Left lung (tissue), 14 donors: ENCODE measurements around the gene CHST8. TPM values are rescaled to one million over a fixed set of nuclear protein-coding genes. Genes with fewer than 3 reads are reported as not detected.

Experiments used
- ATAC-seq: fragments of 200-7000 bp; cut with Tn5 transposase; one replicate; pipeline ENCODE4 v1.9.1; 2020; ENCODE audit warnings: moderate library complexity
- DNase-seq, 4 donors: peaks; one replicate each; pipeline ENCODE4 v3.0.0-alpha.2; 2013 to 2020
- H3K27ac ChIP-seq, 2 donors: fragments of 200-600 bp; sonication (generic) in 1 of 2; one replicate each; pipeline versions ENCODE4 v1.5.0 to v1.8.0; 2020 to 2021
- H3K27me3 ChIP-seq, 2 donors: fragments of 200-600 bp; sonication (generic) in 1 of 2; one replicate each; pipeline versions ENCODE4 v1.5.0 to v1.8.0; 2020 to 2021
- H3K36me3 ChIP-seq, 2 donors: fragments of 200-600 bp; sonication (generic) in 1 of 2; one replicate each; pipeline versions ENCODE4 v1.5.0 to v1.8.0; 2020 to 2021
- H3K4me1 ChIP-seq, 2 donors: fragments of 200-600 bp; one replicate each; pipeline ENCODE4 v1.8.0; 2021
- H3K4me3 ChIP-seq, 2 donors: fragments of 200-600 bp; sonication (generic) in 1 of 2; one replicate each; pipeline versions ENCODE4 v1.5.0 to v1.8.0; 2020 to 2021; ENCODE audit warnings: mild to moderate bottlenecking in 1 of 2
- H3K9me3 ChIP-seq, 2 donors: fragments of 200-600 bp; sonication (generic) in 1 of 2; one replicate each; pipeline versions ENCODE4 v1.5.0 to v1.8.0; 2020 to 2021
- intact Hi-C, 2 donors: fragments of 100-400 bp; cut with DNase I; formaldehyde crosslinking; loops; one replicate each; pipeline versions ENCODE4 v1.11.2 to v1.14.2; 2022
- long read RNA-seq, 12 donors: library from polyadenylated mRNA in 2 of 12; unstranded in 2 of 12; transcript quantifications; one replicate each; pipeline ENCODE4 v2.0.0 and lab custom pipeline, GENCODE V29; 2019 to 2026
- polyA plus RNA-seq, 6 donors: library from polyadenylated mRNA; unstranded; fragments of 120-200 nt; gene quantifications; one replicate each; pipeline ENCODE4 v1.2.1, GENCODE V29; 2013; ENCODE audit not compliant: insufficient read length in 6 of 6
- total RNA-seq, 2 donors: library from RNA; stranded (reverse); fragmentation: NEBNext Ultra II Directional; extraction: Animal tissue kit (Norgen Biotek cat#: 25700); gene quantifications; one replicate each; pipeline ENCODE4 v1.2.1, GENCODE V29; 2021
- TF ChIP-seq, protein P1 (sequence below), 2 donors: fragments of 200-600 bp; sonication (generic) in 1 of 2; IDR thresholded peaks; one replicate each; pipeline versions ENCODE4 v1.5.0 to v1.8.0; 2021; ENCODE audit warnings: antibody characterized with exemption in 2 of 2
- donor health status: DM: no; HTN: yes; CAD: no.
- donor health status: DM: no; HTN: no; CAD: no.

Gene CHST8
- under 1 TPM; 0.24 to 0.47 TPM for total RNA-seq
- not detected for polyA plus RNA-seq
- long read RNA-seq, donor 1 = 0 reads
- long read RNA-seq, donor 2 = 0 reads
- long read RNA-seq, donor 3 = 0 reads
- long read RNA-seq, donor 4, partial matches to known transcripts = 0 of 1 reads
- long read RNA-seq, donor 4, other reads (novel, unspliced or antisense) = 1 of 1 reads
- long read RNA-seq, donor 5 = 0 reads
- long read RNA-seq, donor 6 = 0 reads
- long read RNA-seq, donor 7 = 0 reads
- long read RNA-seq, donor 8 = 0 reads
- long read RNA-seq, donor 9 = 0 reads
- long read RNA-seq, donor 10 = 0 reads
- long read RNA-seq, donor 11 = 0 reads
- long read RNA-seq, donor 12 = 0 reads

GRCh38 chr19:33621811-33622504 is at the start of gene CHST8:
Gene CHST8 (plus strand): TSS chr19:33621953. CDS start chr19:33689262, 67,309 bp downstream.
- peak within 1 kb of the TSS; percentile 21 to 38 for H3K4me3 ChIP-seq
- peaks cover 39 to 97% of the 10 kb centered on the region in 2 donors for H3K27me3 ChIP-seq
- ATAC-seq = peak; percentile 93

DNA sequence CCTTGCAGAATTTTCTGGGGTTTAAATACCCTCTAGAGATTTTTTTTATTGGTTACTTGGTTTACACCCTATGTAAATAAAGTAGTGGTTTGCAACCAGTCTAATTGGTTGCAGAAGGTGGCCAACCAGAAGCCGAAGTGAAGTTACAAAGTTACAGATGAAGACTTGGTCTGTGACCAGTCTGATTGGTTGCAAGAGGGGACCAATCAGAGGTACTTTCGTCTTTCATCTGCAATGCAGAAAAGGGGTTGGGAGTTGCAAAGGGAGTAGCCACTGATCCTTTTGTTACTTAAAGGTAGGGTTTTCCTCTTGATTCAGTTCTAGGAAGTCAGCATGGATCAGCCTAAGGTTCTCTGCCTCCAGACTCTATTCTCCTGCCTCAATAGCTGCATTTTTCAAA is 48.8 kb upstream of the CHST8 start:
- Histone ChIP-seq H3K36me3 (no peaks in the 10 kb centered on the region), H3K27me3 (peaks cover 0 to 33% of the 10 kb centered on the region in 2 donors), H3K4me3 (no peak overlapping the region), H3K4me1 (no peaks in the 10 kb centered on the region), H3K9me3 (peaks cover 0 to 15% of the 10 kb centered on the region in 2 donors), H3K27ac (no peak overlapping the region)
- TF ChIP-seq, protein P1, sequence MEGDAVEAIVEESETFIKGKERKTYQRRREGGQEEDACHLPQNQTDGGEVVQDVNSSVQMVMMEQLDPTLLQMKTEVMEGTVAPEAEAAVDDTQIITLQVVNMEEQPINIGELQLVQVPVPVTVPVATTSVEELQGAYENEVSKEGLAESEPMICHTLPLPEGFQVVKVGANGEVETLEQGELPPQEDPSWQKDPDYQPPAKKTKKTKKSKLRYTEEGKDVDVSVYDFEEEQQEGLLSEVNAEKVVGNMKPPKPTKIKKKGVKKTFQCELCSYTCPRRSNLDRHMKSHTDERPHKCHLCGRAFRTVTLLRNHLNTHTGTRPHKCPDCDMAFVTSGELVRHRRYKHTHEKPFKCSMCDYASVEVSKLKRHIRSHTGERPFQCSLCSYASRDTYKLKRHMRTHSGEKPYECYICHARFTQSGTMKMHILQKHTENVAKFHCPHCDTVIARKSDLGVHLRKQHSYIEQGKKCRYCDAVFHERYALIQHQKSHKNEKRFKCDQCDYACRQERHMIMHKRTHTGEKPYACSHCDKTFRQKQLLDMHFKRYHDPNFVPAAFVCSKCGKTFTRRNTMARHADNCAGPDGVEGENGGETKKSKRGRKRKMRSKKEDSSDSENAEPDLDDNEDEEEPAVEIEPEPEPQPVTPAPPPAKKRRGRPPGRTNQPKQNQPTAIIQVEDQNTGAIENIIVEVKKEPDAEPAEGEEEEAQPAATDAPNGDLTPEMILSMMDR (IDR thresholded peaks at IDR 0.05) = no peak
- intact Hi-C loops = no loop called here
- ATAC-seq = no peak
- DNase-seq = no peak

More at GRCh38 chr19:33621811-33622504, at the start of gene CHST8:
- TF ChIP-seq, protein P1 (IDR thresholded peaks at IDR 0.05) = no peak
- intact Hi-C loops = no loop called here
- H3K36me3 ChIP-seq = no peaks in the 10 kb centered on the region
- H3K27ac ChIP-seq = no peak within 1 kb of the TSS
- H3K4me1 ChIP-seq = peaks cover 4 to 19% of the 10 kb centered on the region in 2 donors
- H3K9me3 ChIP-seq = no peaks in the 10 kb centered on the region
- DNase-seq = peak in 2 of 4 donors; percentile 20 to 39

- ATAC-seq (no peak), DNase-seq (no peak)
- H3K36me3 ChIP-seq = no peaks in the 10 kb centered on the region
- H3K4me1 ChIP-seq = no peaks in the 10 kb centered on the region
- H3K27me3 ChIP-seq = peaks cover 0 to 28% of the 10 kb centered on the region in 2 donors
- peaks cover 0 to 15% of the 10 kb centered on the region in 2 donors for H3K9me3 ChIP-seq
- intact Hi-C loops = no loop called here
- TF ChIP-seq, protein P1 (IDR thresholded peaks at IDR 0.05) = no peak
- no peak overlapping the region for H3K27ac ChIP-seq
- H3K4me3 ChIP-seq = no peak overlapping the region
Measured at GRCh38 chr19:33574824-33575223, 46.9 kb upstream of the CHST8 start.

DNA sequence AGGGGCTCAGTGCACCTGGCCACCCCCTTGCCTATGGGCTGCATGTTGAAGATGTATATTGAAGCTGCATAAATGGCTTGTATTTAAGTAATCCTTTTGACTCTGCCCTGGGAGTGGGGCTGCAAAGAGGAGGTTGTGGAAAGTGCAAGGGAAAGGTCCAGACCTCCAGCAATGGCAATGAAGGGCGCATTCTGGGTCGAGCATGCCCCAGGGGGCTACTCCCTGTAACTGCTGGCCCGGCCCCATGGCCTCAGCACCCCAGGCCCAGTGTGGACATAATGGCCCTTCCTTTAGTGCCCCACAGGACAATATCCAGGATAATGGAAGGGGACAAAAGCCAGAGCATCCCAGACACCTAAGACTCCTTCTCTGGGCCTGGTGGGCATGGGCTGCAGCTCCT is 43.1 kb upstream of the CHST8 start:
- Histone ChIP-seq H3K4me3 (no peak overlapping the region), H3K9me3 (peaks cover 0 to 15% of the 10 kb centered on the region in 2 donors), H3K27ac (no peak overlapping the region), H3K27me3 (peaks cover 0 to 33% of the 10 kb centered on the region in 2 donors), H3K36me3 (no peaks in the 10 kb centered on the region), H3K4me1 (no peaks in the 10 kb centered on the region)
- DNase-seq (no peak), ATAC-seq (no peak)
- intact Hi-C loops = no loop called here
- TF ChIP-seq, protein P1 (IDR thresholded peaks at IDR 0.05) = no peak

- intact Hi-C loops = no loop called here
- no peak for DNase-seq
- TF ChIP-seq, protein P1 (IDR thresholded peaks at IDR 0.05) = no peak
- Histone ChIP-seq H3K4me3 (no peak overlapping the region), H3K4me1 (no peaks in the 10 kb centered on the region), H3K36me3 (no peaks in the 10 kb centered on the region), H3K27me3 (peaks cover 0 to 34% of the 10 kb centered on the region in 2 donors), H3K9me3 (peaks cover 0 to 5% of the 10 kb centered on the region in 2 donors), H3K27ac (no peak overlapping the region)
- ATAC-seq = no peak
Measured at GRCh38 chr19:33580026-33580644, 41.6 kb upstream of the CHST8 start.
